NCI-H1092 (cell line): ENCODE measurements around the gene TSEN34.
"Not testable (repeated sequence)": the region's sequence is repeated elsewhere in the genome, so short reads cannot be mapped to it uniquely, and the experiment has no call there.

ENCODE experiments used
- DNase-seq: peaks from one replicate; lab custom pipeline; 2025; lab: John Stamatoyannopoulos, UW

The TSEN34 gene

GRCh38 chr19:54239491-54240371 is 48.6 kb downstream of the TSEN34 start:
- DNase-seq, result not testable (repeated sequence)

GRCh38 chr19:54240372-54241336 is 49.5 kb downstream of the TSEN34 start:
- not testable (repeated sequence) for DNase-seq

- not testable (repeated sequence) for DNase-seq
These were observed 51.1 kb downstream of the TSEN34 start for GRCh38 chr19:54242234-54242633.

- DNase-seq, result not testable (repeated sequence)
These were observed 51.5 kb downstream of the TSEN34 start, which contains the start of gene LILRA6 for GRCh38 chr19:54242646-54243045. TSS of gene LILRA6 (minus strand) at chr19:54242790.

- DNase-seq, result not testable (repeated sequence)
These were observed 52.7 kb downstream of the TSEN34 start for GRCh38 chr19:54243809-54244208.
